GM12801 (cell line): ENCODE results near the gene TRIM31.

Experiments used
- TF ChIP-seq, protein P1 (sequence below): IDR thresholded peaks from one replicate; pipeline ENCODE4 v1.5.1; 2011; ENCODE audit warnings: control low read depth; ENCODE audit not compliant: insufficient read length; ENCODE audit errors: extremely low read depth

The TRIM31 gene

DNA sequence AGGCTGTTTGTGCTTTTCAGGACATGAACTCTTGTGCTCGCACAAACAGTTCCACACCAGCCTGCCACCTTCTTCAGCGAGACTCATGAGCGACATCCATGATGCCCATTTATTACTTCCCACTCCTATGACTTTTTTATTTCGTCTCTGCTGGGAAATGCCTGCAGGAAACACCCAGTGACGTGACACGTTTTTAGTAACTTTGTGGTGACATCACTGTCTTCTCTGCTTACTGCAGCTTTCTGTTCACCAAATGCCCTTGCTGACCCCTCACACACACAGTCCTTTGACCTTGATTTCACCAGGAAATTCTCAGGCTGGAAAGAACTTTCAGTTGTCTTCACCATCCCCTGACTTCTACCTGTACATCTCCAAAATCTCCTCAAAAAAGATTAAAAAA, 31.9 kb upstream of the TRIM31 start:
- TF ChIP-seq, protein P1, sequence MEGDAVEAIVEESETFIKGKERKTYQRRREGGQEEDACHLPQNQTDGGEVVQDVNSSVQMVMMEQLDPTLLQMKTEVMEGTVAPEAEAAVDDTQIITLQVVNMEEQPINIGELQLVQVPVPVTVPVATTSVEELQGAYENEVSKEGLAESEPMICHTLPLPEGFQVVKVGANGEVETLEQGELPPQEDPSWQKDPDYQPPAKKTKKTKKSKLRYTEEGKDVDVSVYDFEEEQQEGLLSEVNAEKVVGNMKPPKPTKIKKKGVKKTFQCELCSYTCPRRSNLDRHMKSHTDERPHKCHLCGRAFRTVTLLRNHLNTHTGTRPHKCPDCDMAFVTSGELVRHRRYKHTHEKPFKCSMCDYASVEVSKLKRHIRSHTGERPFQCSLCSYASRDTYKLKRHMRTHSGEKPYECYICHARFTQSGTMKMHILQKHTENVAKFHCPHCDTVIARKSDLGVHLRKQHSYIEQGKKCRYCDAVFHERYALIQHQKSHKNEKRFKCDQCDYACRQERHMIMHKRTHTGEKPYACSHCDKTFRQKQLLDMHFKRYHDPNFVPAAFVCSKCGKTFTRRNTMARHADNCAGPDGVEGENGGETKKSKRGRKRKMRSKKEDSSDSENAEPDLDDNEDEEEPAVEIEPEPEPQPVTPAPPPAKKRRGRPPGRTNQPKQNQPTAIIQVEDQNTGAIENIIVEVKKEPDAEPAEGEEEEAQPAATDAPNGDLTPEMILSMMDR = no peak

DNA sequence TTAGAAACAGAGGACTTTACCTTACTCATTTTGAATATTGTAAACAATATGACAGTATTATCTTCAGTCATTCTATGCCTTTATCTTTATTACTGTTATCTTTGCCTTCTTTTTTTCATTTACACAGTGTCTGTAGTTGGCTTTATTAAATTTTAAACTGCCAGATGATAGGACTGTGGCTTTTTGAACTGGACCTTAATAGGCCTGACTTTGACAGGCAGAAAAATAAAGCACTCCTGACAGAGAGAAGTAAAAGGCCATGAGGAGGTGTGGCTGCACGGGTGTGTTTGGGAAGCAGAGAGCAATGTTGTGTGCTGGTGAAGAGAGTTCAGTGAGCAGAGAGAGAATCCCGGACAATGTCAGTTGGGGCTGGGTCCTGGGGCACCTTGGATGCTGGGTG, 30.9 kb upstream of the TRIM31 start:
- TF ChIP-seq, protein P1 = no peak

DNA sequence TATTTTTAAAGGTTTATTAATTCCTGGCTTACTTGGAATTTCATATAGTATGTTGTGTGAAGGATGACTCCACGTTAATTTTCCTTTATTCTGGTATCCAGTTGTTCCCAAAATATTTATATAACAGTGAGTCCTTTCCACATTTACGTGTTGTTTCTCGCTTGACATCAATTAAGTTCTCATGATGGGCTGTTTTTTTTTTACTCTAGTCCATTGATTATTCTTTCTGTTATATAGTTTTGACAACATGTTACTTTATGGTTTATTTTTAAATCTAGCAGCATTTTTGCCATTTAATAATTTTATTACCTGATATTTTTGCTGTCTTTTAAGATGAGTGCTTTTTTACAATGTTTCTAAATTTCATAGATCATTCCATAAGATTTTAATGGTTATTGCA, 29.8 kb upstream of the TRIM31 start:
- TF ChIP-seq, protein P1 = no peak

DNA sequence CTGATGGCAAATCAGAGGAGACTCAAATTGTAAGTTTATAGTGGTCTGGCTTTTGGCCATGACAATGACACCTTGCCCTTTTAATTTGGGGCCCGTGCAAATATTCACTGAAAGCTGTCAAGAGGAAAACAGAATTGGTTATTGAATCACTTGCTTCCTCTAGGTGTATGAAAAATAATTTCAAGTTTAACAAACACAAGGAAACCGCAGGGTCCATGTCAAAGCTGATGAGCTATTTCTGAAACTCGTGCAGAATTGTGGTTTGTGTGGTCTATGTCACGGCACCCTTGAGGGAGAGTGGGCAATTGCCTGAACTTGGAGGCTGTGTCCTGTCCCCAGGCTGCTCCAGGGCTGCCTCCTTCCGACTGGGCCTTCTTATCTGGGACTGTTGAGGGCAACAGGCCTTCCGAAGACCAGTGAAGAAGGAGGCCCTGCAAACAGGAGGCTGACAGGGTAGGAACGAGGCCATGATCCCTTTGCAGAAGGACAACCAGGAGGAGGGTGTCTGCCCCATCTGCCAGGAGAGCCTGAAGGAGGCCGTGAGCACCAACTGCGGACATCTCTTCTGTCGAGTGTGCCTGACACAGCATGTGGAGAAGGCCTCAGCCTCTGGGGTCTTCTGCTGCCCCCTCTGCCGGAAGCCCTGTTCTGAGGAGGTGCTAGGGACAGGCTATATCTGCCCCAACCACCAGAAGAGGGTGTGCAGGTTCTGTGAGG, 23.8 kb upstream of the TRIM31 start:
- TF ChIP-seq, protein P1 = no peak

DNA sequence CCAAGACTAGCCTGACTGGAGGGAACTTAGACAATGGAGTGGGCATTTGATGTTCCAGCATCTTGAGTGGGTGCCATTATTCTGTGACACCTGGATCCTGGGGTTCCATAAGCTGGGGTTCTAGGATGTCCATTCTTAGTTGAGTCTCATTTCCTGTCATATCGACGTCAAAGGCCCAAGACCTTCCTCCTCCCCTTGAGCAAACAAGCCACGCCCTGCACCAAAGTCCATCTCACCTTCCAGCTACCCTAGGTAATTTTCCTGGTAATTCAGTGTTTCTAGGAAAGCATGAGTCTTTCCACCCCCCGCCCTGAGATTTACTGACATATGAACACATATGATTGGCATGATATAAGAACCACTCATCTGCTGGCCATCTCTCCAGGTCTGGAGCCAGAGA, 22.9 kb upstream of the TRIM31 start, which contains the start of gene TRIM40:
Gene TRIM40 (plus strand): TSS at position 384 of the 400 bp plus-strand sequence. CDS start 897 bp downstream, outside the sequence.
- TF ChIP-seq, protein P1 = no peak

DNA sequence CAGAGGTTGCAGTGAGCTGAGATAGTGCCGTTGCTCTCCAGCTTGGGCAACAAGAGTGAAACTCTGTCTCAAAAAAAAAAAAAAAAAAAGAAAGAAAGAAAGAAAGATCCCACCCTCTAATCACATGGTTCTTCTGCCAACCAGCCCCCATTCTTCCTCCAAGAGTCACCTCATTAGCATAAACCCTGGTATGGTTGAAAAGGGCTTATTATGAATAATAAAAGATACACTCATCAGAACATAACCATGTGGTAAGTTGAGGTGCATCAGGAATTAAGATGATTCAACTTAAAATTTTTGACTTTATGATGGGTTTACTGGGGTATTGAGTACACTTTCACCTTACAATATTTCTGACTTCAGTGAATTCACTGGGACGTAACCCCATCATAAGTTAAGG, 22.3 kb upstream of the TRIM31 start:
- TF ChIP-seq, protein P1 = no peak

DNA sequence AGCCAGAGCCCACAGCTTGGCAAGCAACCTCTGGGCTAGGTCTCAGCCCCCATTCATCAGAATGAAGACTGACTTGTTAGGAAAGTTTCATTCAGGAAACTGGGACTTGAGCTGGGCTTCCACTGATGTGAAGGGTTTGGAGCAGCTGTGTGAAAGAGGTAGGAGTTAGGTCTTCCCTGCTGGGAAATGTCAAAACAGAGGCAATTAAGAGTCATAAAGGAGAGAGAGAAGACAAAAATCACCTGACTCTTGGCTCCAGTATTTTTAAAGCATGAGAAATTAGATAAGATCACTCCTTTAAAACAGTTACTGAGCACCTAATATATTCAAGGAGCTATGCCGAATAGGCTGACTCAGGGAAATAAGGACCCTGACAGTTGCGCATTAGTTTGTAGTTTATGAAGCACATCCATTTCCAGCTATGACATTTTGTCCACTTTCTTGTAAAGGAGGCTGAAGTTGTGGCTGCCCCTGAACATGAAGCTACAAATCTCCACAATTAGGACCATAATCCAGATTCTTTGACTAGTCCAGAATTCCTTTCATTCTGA, 19.1 kb upstream of the TRIM31 start:
- TF ChIP-seq, protein P1 = no peak
